Stimulated activated CD8-positive, alpha-beta memory T cell treated with anti-CD3 and anti-CD28 coated beads, Interleukin-15, amount 100 ng/mL, for 24 hours (primary cell): ENCODE data around the gene TAS2R5.
"Not testable (repeated sequence)": the region's sequence is repeated elsewhere in the genome, so short reads cannot be mapped to it uniquely, and the experiment has no call there.

Experiments
- DNase-seq: peaks from one replicate; pipeline ENCODE4 v3.0.0-alpha.2; 2020; ENCODE audit warnings: low read depth

The TAS2R5 gene

GRCh38 chr7:141789917-141790316, at the start of gene TAS2R5:
TSS of gene TAS2R5 (plus strand) at chr7:141790217. CDS start at chr7:141790362, 145 bp downstream.
- no peak for DNase-seq

GRCh38 chr7:141742229-141742628, 47.8 kb upstream of the TAS2R5 start:
- DNase-seq = no peak

- DNase-seq = no peak
These were observed 45.9 kb upstream of the TAS2R5 start for GRCh38 chr7:141744131-141744530.

GRCh38 chr7:141748396-141748795, 41.6 kb upstream of the TAS2R5 start:
- DNase-seq = no peak

- not testable (repeated sequence) for DNase-seq
These were observed 38.1 kb upstream of the TAS2R5 start for GRCh38 chr7:141751904-141752303.

GRCh38 chr7:141752634-141753033, 37.4 kb upstream of the TAS2R5 start:
- no peak for DNase-seq

GRCh38 chr7:141754939-141755338, 35.1 kb upstream of the TAS2R5 start:
- no peak for DNase-seq

- no peak for DNase-seq
These were observed 26.2 kb upstream of the TAS2R5 start, which contains the start of gene TAS2R3 for GRCh38 chr7:141763797-141764196. TSS of gene TAS2R3 (plus strand) at chr7:141764097. CDS start at chr7:141764159, 62 bp downstream.

GRCh38 chr7:141770083-141770583, 19.9 kb upstream of the TAS2R5 start:
- not testable (repeated sequence) for DNase-seq

- DNase-seq = no peak
These were observed 13.6 kb upstream of the TAS2R5 start, which contains the start of gene TAS2R4 for GRCh38 chr7:141776374-141776773. TSS of gene TAS2R4 (plus strand) at chr7:141776674. CDS start at chr7:141778489, 1,815 bp downstream.

- DNase-seq = no peak
These were observed 4.1 kb upstream of the TAS2R5 start for GRCh38 chr7:141785706-141786552.

GRCh38 chr7:141788296-141788695, 1.7 kb upstream of the TAS2R5 start:
- DNase-seq = no peak

- DNase-seq = no peak
These were observed 2.5 kb downstream of the TAS2R5 start for GRCh38 chr7:141792526-141792925.

GRCh38 chr7:141820067-141820466, 30.1 kb downstream of the TAS2R5 start:
- DNase-seq = no peak

- not testable (repeated sequence) for DNase-seq
These were observed 32.4 kb downstream of the TAS2R5 start for GRCh38 chr7:141822432-141822831.

- no peak for DNase-seq
These were observed 47.7 kb downstream of the TAS2R5 start for GRCh38 chr7:141837683-141838082.

GRCh38 chr7:141838581-141838980, 48.6 kb downstream of the TAS2R5 start:
- DNase-seq = no peak

GRCh38 chr7:141839256-141839655, 49.2 kb downstream of the TAS2R5 start:
- DNase-seq = no peak

GRCh38 chr7:141840708-141841107, 50.7 kb downstream of the TAS2R5 start:
- DNase-seq = no peak
